Fibroblast of the aortic adventitia (primary cell): ENCODE measurements around the gene KBTBD2. TPM values are rescaled to one million over a fixed set of nuclear protein-coding genes. Genes with fewer than 3 reads are reported as not detected.
"Not testable (repeated sequence)": the region's sequence is repeated elsewhere in the genome, so short reads cannot be mapped to it uniquely, and the experiment has no call there.

ENCODE experiments used
- DNase-seq: peaks from one replicate; pipeline ENCODE4 v3.0.0-alpha.2; 2010; ENCODE audit warnings: low read depth
- H3K4me3 ChIP-seq: 2 replicates; pipeline ENCODE4 v1.5.1; 2011; ENCODE audit warnings: low read depth, mild to moderate bottlenecking, control low read depth, low read length, moderate library complexity
- CTCF ChIP-seq: IDR thresholded peaks from 2 replicates; pipeline ENCODE4 v1.5.1; 2011; ENCODE audit warnings: mild to moderate bottlenecking, low read length, control low read depth, inconsistent platforms; ENCODE audit not compliant: insufficient read depth
- total RNA-seq: library from RNA; depleted of rRNA; stranded (reverse); fragments of >200 nt; gene quantifications from 2 replicates; pipeline ENCODE4 v1.2.3, GENCODE V29; 2012; ENCODE audit warnings: low replicate concordance

Gene KBTBD2
- total RNA-seq, 1 donor = 35.9 TPM

GRCh38 chr7:32846630-32847225 lies 44.8 kb downstream of the KBTBD2 start:
- TF ChIP-seq CTCF = peak; percentile 72
- peak; percentile 82 for DNase-seq
- H3K4me3 ChIP-seq = no peak overlapping the region

- not testable (repeated sequence) for DNase-seq
These were observed 46.8 kb downstream of the KBTBD2 start for GRCh38 chr7:32844748-32845147.

GRCh38 chr7:32843763-32844162 lies 47.8 kb downstream of the KBTBD2 start:
- not testable (repeated sequence) for DNase-seq, H3K4me3 ChIP-seq

More at GRCh38 chr7:32844748-32845147, 46.8 kb downstream of the KBTBD2 start:
- not testable (repeated sequence) for H3K4me3 ChIP-seq

- DNase-seq = peak; percentile 39
- not testable (repeated sequence) for H3K4me3 ChIP-seq
These were observed 51.7 kb downstream of the KBTBD2 start for GRCh38 chr7:32839846-32840245.

- not testable (repeated sequence) for H3K4me3 ChIP-seq, DNase-seq
These were observed 62.4 kb downstream of the KBTBD2 start for GRCh38 chr7:32828996-32829752.

Other genes starting within 250 kb of the KBTBD2 start
- gene FKBP9, start 65.7 kb upstream of the KBTBD2 start, total RNA-seq = 387 and 831 TPM in 2 replicates
- 17.1 and 26.8 TPM in 2 replicates for gene NT5C3A, start 171.0 kb upstream of the KBTBD2 start, total RNA-seq
- gene RP9, start 217.6 kb upstream of the KBTBD2 start, total RNA-seq = 7.2 and 7.7 TPM in 2 replicates
- 26.8 and 31.1 TPM in 2 replicates for gene BBS9, start 237.8 kb upstream of the KBTBD2 start, total RNA-seq